Skeletal muscle satellite cell (primary cell): ENCODE measurements around the gene TRIM31.

Experiments
- H3K27me3 ChIP-seq: 2 replicates; pipeline ENCODE4 v1.7.0; 2013; ENCODE audit warnings: low read length; ENCODE audit not compliant: control insufficient read depth, insufficient read depth
- H3K36me3 ChIP-seq: 2 replicates; pipeline ENCODE4 v1.7.0; 2013; ENCODE audit warnings: mild to moderate bottlenecking, control low read depth, low read length; ENCODE audit not compliant: insufficient read depth
- H3K4me1 ChIP-seq: 2 replicates; pipeline ENCODE4 v1.7.0; 2013; ENCODE audit warnings: low read length; ENCODE audit not compliant: control insufficient read depth, insufficient read depth
- H3K4me2 ChIP-seq: 2 replicates; pipeline ENCODE4 v1.7.0; 2013; ENCODE audit warnings: mild to moderate bottlenecking, low read length
- H3K4me3 ChIP-seq: 2 replicates; pipeline ENCODE4 v1.7.0; 2013; ENCODE audit warnings: low read length
- H3K9ac ChIP-seq: 2 replicates; pipeline ENCODE4 v1.7.0; 2013; ENCODE audit warnings: mild to moderate bottlenecking, low read depth, low read length, moderate library complexity
- H3K9me3 ChIP-seq: replicated peaks from 2 replicates; pipeline ENCODE4 v1.7.0; 2013; ENCODE audit warnings: mild to moderate bottlenecking, control low read depth, low read length

TRIM31 gene

GRCh38 chr6:30071081-30071818 lies 41.6 kb downstream of the TRIM31 start:
- Histone ChIP-seq H3K36me3 (peaks cover 14% of the 10 kb centered on the region), H3K4me1 (peaks cover 18% of the 10 kb centered on the region), H3K4me2 (no peak overlapping the region), H3K9me3 (no peaks in the 10 kb centered on the region), H3K4me3 (no peak overlapping the region), H3K9ac (no peak overlapping the region), H3K27me3 (peaks cover 50% of the 10 kb centered on the region)

GRCh38 chr6:30067460-30068139 lies 45.3 kb downstream of the TRIM31 start:
- Histone ChIP-seq H3K9me3 (no peaks in the 10 kb centered on the region), H3K27me3 (peaks cover 13% of the 10 kb centered on the region), H3K4me3 (peak overlapping the region; percentile 75), H3K9ac (peak overlapping the region; percentile 86), H3K4me2 (peak overlapping the region; percentile 80), H3K36me3 (peaks cover 23% of the 10 kb centered on the region), H3K4me1 (peaks cover 17% of the 10 kb centered on the region)

- Histone ChIP-seq H3K36me3 (peaks cover 23% of the 10 kb centered on the region), H3K9ac (peak within 1 kb of the TSS; percentile 86), H3K9me3 (no peaks in the 10 kb centered on the region), H3K27me3 (peaks cover 5% of the 10 kb centered on the region), H3K4me3 (peak within 1 kb of the TSS; percentile 75), H3K4me1 (peaks cover 22% of the 10 kb centered on the region), H3K4me2 (peak within 1 kb of the TSS; percentile 89)
These were observed 46.1 kb downstream of the TRIM31 start, which contains the start of gene PPP1R11 for GRCh38 chr6:30066577-30067459. TSS of gene PPP1R11 (plus strand) at chr6:30067198. CDS start at chr6:30067411, 213 bp downstream.

- H3K4me1 ChIP-seq, result peaks cover 22% of the 10 kb centered on the region
- H3K36me3 ChIP-seq, result peaks cover 23% of the 10 kb centered on the region
- H3K4me2 ChIP-seq, result peak overlapping the region; percentile 89
- peak overlapping the region; percentile 75 for H3K4me3 ChIP-seq
- no peaks in the 10 kb centered on the region for H3K27me3 ChIP-seq
- H3K9ac ChIP-seq, result peak overlapping the region; percentile 75
- H3K9me3 ChIP-seq, result no peaks in the 10 kb centered on the region
These were observed 46.8 kb downstream of the TRIM31 start for GRCh38 chr6:30066082-30066481.

- Histone ChIP-seq H3K27me3 (no peaks in the 10 kb centered on the region), H3K9ac (no peak overlapping the region), H3K9me3 (no peaks in the 10 kb centered on the region)
These were observed 49.6 kb downstream of the TRIM31 start for GRCh38 chr6:30063315-30063714.

GRCh38 chr6:30062471-30063178 lies 50.3 kb downstream of the TRIM31 start:
- Histone ChIP-seq H3K4me2 (peak overlapping the region; percentile 93), H3K9me3 (no peaks in the 10 kb centered on the region), H3K27me3 (no peaks in the 10 kb centered on the region), H3K4me1 (peaks cover 23% of the 10 kb centered on the region), H3K36me3 (peaks cover 9% of the 10 kb centered on the region), H3K9ac (peak overlapping the region; percentile 97), H3K4me3 (peak overlapping the region; percentile 92)

More at GRCh38 chr6:30063315-30063714, 49.6 kb downstream of the TRIM31 start:
- Histone ChIP-seq H3K4me3 (no peak overlapping the region), H3K4me2 (no peak overlapping the region), H3K4me1 (peaks cover 28% of the 10 kb centered on the region), H3K36me3 (peaks cover 9% of the 10 kb centered on the region)

- Histone ChIP-seq H3K36me3 (peaks cover 13% of the 10 kb centered on the region), H3K9me3 (no peaks in the 10 kb centered on the region), H3K4me1 (peaks cover 23% of the 10 kb centered on the region), H3K4me3 (peak overlapping the region; percentile 92), H3K27me3 (no peaks in the 10 kb centered on the region), H3K4me2 (peak overlapping the region; percentile 93), H3K9ac (peak overlapping the region; percentile 97)
These were observed 50.9 kb downstream of the TRIM31 start for GRCh38 chr6:30061858-30062458.

- H3K4me3 ChIP-seq, result peak within 1 kb of the TSS; percentile 92
- H3K4me1 ChIP-seq, result peaks cover 21% of the 10 kb centered on the region
- peak within 1 kb of the TSS; percentile 97 for H3K9ac ChIP-seq
- H3K36me3 ChIP-seq, result peaks cover 14% of the 10 kb centered on the region
- H3K4me2 ChIP-seq, result peak within 1 kb of the TSS; percentile 93
- no peaks in the 10 kb centered on the region for H3K27me3 ChIP-seq
- H3K9me3 ChIP-seq, result no peaks in the 10 kb centered on the region
These were observed 51.6 kb downstream of the TRIM31 start, which contains the start of gene POLR1H for GRCh38 chr6:30061092-30061857. TSS of gene POLR1H (plus strand) at chr6:30061265. CDS start at chr6:30061525, 260 bp downstream.

- peaks cover 16% of the 10 kb centered on the region for H3K4me1 ChIP-seq
- H3K9me3 ChIP-seq, result no peaks in the 10 kb centered on the region
- peak overlapping the region; percentile 97 for H3K9ac ChIP-seq
These were observed 52.2 kb downstream of the TRIM31 start for GRCh38 chr6:30060606-30061091.

GRCh38 chr6:30055513-30055912 lies 57.4 kb downstream of the TRIM31 start:
- Histone ChIP-seq H3K9ac (no peak overlapping the region), H3K4me1 (peaks cover 7% of the 10 kb centered on the region), H3K27me3 (no peaks in the 10 kb centered on the region), H3K36me3 (peaks cover 4% of the 10 kb centered on the region), H3K9me3 (no peaks in the 10 kb centered on the region), H3K4me2 (no peak overlapping the region), H3K4me3 (no peak overlapping the region)

More at GRCh38 chr6:30060606-30061091, 52.2 kb downstream of the TRIM31 start:
- peak overlapping the region; percentile 92 for H3K4me3 ChIP-seq
- peaks cover 14% of the 10 kb centered on the region for H3K36me3 ChIP-seq
- H3K4me2 ChIP-seq, result peak overlapping the region; percentile 93
- no peaks in the 10 kb centered on the region for H3K27me3 ChIP-seq
